Liver (tissue), 9 donors: ENCODE data around the gene ZC3H18. TPM values are rescaled to one million over a fixed set of nuclear protein-coding genes. Genes with fewer than 3 reads are reported as not detected.

Experiments
- DNase-seq: peaks from one replicate; pipeline ENCODE4 v3.0.0-alpha.2; 2017; ENCODE audit warnings: low spot score
- H3K27ac ChIP-seq, 2 donors: one replicate each; pipeline ENCODE4 v1.7.0; 2013; ENCODE audit warnings: inconsistent platforms in 2 of 2, low read length in 2 of 2, control low read depth in 1 of 2, low read depth in 1 of 2, mild to moderate bottlenecking in 1 of 2
- H3K27me3 ChIP-seq, 4 donors: one replicate each; pipeline versions ENCODE4 v1.6.1 to v1.7.0; 2013; ENCODE audit warnings: low read length in 3 of 4, inconsistent platforms in 1 of 4, mild to moderate bottlenecking in 1 of 4, moderate library complexity in 1 of 4; ENCODE audit not compliant: control insufficient read depth in 4 of 4, insufficient read depth in 4 of 4
- H3K36me3 ChIP-seq, 4 donors: one replicate each; pipeline versions ENCODE4 v1.6.1 to v1.7.0; 2013; ENCODE audit warnings: low read length in 3 of 4, mild to moderate bottlenecking in 3 of 4, low read depth in 1 of 4, moderate library complexity in 1 of 4; ENCODE audit not compliant: control insufficient read depth in 4 of 4, insufficient read depth in 3 of 4
- H3K4me1 ChIP-seq, 4 donors: one replicate each; pipeline versions ENCODE4 v1.6.1 to v1.7.0; 2013; ENCODE audit warnings: low read length in 3 of 4, mild to moderate bottlenecking in 3 of 4, moderate library complexity in 1 of 4; ENCODE audit not compliant: control insufficient read depth in 4 of 4, insufficient read depth in 4 of 4
- H3K4me3 ChIP-seq, 3 donors: one replicate each; pipeline versions ENCODE4 v1.6.1 to v1.7.0; 2013; ENCODE audit warnings: low read length in 3 of 3, control low read depth in 1 of 3, low read depth in 1 of 3, mild to moderate bottlenecking in 1 of 3
- H3K9ac ChIP-seq, 2 donors: one replicate each; pipeline ENCODE4 v1.7.0; 2013; ENCODE audit warnings: low read length in 2 of 2, mild to moderate bottlenecking in 2 of 2, moderate library complexity in 2 of 2, control low read depth in 1 of 2, low read depth in 1 of 2
- H3K9me3 ChIP-seq, 4 donors: one replicate each; pipeline versions ENCODE4 v1.6.1 to v1.7.0; 2013; ENCODE audit warnings: low read length in 3 of 4; ENCODE audit not compliant: control insufficient read depth in 4 of 4
- FOXA1 ChIP-seq: IDR thresholded peaks from 2 replicates; pipeline ENCODE4 v1.6.1; 2016; ENCODE audit warnings: antibody characterized with exemption
- FOXA2 ChIP-seq: IDR thresholded peaks from 2 replicates; pipeline ENCODE4 v1.6.1; 2016; ENCODE audit warnings: antibody characterized with exemption
- GABPA ChIP-seq, 2 donors: IDR thresholded peaks in 1 of 2; conservative IDR thresholded peaks in 1 of 2; 2 replicates each; pipeline ENCODE4 v1.6.1; 2016; ENCODE audit warnings: antibody characterized with exemption in 2 of 2, mild to moderate bottlenecking in 1 of 2, moderate library complexity in 1 of 2
- HNF4A ChIP-seq, 2 donors: conservative IDR thresholded peaks; 2 replicates each; pipeline ENCODE4 v1.6.1; 2016; ENCODE audit warnings: antibody characterized with exemption in 2 of 2, mild to moderate bottlenecking in 2 of 2
- HNF4G ChIP-seq: IDR thresholded peaks from 2 replicates; pipeline ENCODE4 v1.6.1; 2016; ENCODE audit warnings: antibody characterized with exemption
- JUND ChIP-seq, 2 donors: IDR thresholded peaks; 2 replicates each; pipeline ENCODE4 v1.6.1; 2016; ENCODE audit warnings: antibody characterized with exemption in 2 of 2
- NR2F2 ChIP-seq: IDR thresholded peaks from 2 replicates; pipeline ENCODE4 v1.6.1; 2016; ENCODE audit warnings: antibody characterized with exemption
- YY1 ChIP-seq: IDR thresholded peaks from 2 replicates; pipeline ENCODE4 v1.6.1; 2016; ENCODE audit warnings: antibody characterized with exemption, mild to moderate bottlenecking
- whole genome bisulfite sequencing: extraction: QIAGEN DNeasy Blood & Tissue Kit; methylation state at CpG from one replicate; pipeline ENCODE4 v1.1.7; 2013; 5-methylcytosine and 5-hydroxymethylcytosine counted together
- polyA plus RNA-seq, 2 donors: library from polyadenylated mRNA; stranded (reverse) in 1 of 2; unstranded in 1 of 2; fragments of 200-250 nt in 1 of 2; fragments of >200 nt in 1 of 2; fragmentation: Nextera tagmentation in 1 of 2; extraction: Ambion mirVana in 1 of 2; gene quantifications; one replicate each; pipeline versions ENCODE4 v1.2.1 to v1.2.3, GENCODE V29; 2013 to 2015
- total RNA-seq, 2 donors: library from RNA; depleted of rRNA; stranded (reverse); fragments of >200 nt; gene quantifications; one replicate each; pipeline ENCODE4 v1.2.3, GENCODE V29; 2014
- TF ChIP-seq, protein P1 (sequence below): IDR thresholded peaks from 2 replicates; pipeline ENCODE4 v1.6.1; 2016; ENCODE audit warnings: antibody characterized with exemption
- TF ChIP-seq, protein P2 (sequence below): fragments of 150-350 bp; IDR thresholded peaks from 2 replicates; pipeline ENCODE4 v1.5.1; 2017; ENCODE audit warnings: improper control_type of control experiment, low read depth, low read length; ENCODE audit not compliant: missing input control
- TF ChIP-seq, protein P3 (sequence below): IDR thresholded peaks from 2 replicates; pipeline ENCODE4 v1.6.1; 2016; ENCODE audit warnings: antibody characterized with exemption
- TF ChIP-seq, protein P4 (sequence below): IDR thresholded peaks from 2 replicates; pipeline ENCODE4 v1.6.1; 2016; ENCODE audit warnings: antibody characterized with exemption, mild to moderate bottlenecking
- donor health status: healthy.
- donor health status: healthy.
- donor health status: healthy.
- donor health status: healthy.
- donor health status: healthy.

ZC3H18 gene
- total and polyA plus RNA-seq, 4 donors, result 10.2 to 10.9 (median 10.5) TPM

DNA sequence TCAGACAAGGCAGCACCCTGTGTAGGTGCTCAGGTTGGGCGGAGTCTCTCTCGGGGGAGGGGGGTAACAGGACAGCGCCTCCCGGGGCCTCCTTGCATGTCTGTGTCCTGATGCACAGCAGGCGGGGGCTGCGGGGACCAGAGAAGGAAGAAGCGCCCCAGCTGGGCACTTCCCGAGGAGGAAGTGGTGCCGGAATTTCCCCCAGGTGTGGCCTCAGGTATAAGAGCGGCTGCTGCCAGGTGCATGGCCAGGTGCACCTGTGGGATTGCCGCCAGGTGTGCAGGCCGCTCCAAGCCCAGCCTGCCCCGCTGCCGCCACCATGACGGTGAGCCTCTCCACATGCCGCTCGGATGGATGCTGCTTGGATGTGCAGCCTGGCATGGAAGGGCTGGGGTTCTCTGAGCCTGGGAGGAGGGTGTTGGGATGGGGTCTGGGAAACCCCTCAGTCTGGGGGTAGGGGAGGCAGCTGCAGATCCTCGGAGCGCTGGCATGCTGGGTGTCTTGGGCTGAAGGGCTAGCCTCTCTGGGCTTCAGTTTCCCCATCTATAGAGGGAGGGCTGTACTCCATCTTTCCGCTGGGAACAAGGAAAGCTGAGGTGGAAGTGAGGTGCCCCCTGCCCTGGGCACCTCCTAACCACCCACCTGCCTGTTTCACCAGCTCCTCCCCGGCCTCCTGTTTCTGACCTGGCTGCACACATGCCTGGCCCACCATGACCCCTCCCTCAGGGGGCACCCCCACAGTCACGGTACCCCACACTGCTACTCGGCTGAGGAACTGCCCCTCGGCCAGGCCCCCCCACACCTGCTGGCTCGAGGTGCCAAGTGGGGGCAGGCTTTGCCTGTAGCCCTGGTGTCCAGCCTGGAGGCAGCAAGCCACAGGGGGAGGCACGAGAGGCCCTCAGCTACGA, 68.4 kb downstream of the ZC3H18 start, which contains the start of gene IL17C:
Gene IL17C, plus strand, starts transcription at position 250 of the 908 bp plus-strand sequence. Its CDS starts 70 bp downstream, at position 320.
- TF ChIP-seq, protein P1, sequence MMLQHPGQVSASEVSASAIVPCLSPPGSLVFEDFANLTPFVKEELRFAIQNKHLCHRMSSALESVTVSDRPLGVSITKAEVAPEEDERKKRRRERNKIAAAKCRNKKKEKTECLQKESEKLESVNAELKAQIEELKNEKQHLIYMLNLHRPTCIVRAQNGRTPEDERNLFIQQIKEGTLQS, result no peak
- no peak for TF ChIP-seq FOXA1
- TF ChIP-seq, protein P2, sequence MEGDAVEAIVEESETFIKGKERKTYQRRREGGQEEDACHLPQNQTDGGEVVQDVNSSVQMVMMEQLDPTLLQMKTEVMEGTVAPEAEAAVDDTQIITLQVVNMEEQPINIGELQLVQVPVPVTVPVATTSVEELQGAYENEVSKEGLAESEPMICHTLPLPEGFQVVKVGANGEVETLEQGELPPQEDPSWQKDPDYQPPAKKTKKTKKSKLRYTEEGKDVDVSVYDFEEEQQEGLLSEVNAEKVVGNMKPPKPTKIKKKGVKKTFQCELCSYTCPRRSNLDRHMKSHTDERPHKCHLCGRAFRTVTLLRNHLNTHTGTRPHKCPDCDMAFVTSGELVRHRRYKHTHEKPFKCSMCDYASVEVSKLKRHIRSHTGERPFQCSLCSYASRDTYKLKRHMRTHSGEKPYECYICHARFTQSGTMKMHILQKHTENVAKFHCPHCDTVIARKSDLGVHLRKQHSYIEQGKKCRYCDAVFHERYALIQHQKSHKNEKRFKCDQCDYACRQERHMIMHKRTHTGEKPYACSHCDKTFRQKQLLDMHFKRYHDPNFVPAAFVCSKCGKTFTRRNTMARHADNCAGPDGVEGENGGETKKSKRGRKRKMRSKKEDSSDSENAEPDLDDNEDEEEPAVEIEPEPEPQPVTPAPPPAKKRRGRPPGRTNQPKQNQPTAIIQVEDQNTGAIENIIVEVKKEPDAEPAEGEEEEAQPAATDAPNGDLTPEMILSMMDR, result no peak
- no peak for TF ChIP-seq YY1
- TF ChIP-seq FOXA2, result no peak
- no peak for TF ChIP-seq HNF4A (conservative IDR thresholded peaks at IDR 0.05)
- TF ChIP-seq, protein P3, sequence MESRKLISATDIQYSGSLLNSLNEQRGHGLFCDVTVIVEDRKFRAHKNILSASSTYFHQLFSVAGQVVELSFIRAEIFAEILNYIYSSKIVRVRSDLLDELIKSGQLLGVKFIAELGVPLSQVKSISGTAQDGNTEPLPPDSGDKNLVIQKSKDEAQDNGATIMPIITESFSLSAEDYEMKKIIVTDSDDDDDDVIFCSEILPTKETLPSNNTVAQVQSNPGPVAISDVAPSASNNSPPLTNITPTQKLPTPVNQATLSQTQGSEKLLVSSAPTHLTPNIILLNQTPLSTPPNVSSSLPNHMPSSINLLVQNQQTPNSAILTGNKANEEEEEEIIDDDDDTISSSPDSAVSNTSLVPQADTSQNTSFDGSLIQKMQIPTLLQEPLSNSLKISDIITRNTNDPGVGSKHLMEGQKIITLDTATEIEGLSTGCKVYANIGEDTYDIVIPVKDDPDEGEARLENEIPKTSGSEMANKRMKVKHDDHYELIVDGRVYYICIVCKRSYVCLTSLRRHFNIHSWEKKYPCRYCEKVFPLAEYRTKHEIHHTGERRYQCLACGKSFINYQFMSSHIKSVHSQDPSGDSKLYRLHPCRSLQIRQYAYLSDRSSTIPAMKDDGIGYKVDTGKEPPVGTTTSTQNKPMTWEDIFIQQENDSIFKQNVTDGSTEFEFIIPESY, result no peak
- no peak for TF ChIP-seq HNF4G
- no peak for TF ChIP-seq NR2F2
- TF ChIP-seq GABPA (IDR thresholded peaks at IDR 0.05 in 1 of 2, conservative IDR thresholded peaks at IDR 0.05 in 1 of 2), result no peak
- no peak for TF ChIP-seq JUND (IDR thresholded peaks at IDR 0.05)
- TF ChIP-seq, protein P4, sequence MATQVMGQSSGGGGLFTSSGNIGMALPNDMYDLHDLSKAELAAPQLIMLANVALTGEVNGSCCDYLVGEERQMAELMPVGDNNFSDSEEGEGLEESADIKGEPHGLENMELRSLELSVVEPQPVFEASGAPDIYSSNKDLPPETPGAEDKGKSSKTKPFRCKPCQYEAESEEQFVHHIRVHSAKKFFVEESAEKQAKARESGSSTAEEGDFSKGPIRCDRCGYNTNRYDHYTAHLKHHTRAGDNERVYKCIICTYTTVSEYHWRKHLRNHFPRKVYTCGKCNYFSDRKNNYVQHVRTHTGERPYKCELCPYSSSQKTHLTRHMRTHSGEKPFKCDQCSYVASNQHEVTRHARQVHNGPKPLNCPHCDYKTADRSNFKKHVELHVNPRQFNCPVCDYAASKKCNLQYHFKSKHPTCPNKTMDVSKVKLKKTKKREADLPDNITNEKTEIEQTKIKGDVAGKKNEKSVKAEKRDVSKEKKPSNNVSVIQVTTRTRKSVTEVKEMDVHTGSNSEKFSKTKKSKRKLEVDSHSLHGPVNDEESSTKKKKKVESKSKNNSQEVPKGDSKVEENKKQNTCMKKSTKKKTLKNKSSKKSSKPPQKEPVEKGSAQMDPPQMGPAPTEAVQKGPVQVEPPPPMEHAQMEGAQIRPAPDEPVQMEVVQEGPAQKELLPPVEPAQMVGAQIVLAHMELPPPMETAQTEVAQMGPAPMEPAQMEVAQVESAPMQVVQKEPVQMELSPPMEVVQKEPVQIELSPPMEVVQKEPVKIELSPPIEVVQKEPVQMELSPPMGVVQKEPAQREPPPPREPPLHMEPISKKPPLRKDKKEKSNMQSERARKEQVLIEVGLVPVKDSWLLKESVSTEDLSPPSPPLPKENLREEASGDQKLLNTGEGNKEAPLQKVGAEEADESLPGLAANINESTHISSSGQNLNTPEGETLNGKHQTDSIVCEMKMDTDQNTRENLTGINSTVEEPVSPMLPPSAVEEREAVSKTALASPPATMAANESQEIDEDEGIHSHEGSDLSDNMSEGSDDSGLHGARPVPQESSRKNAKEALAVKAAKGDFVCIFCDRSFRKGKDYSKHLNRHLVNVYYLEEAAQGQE, result no peak
- 51% methylated on average over 27 of the region's 27 CpGs for WGBS
- H3K27me3 ChIP-seq, result peaks cover 0 to 3% (median under 1%) of the 10 kb centered on the region in 4 donors
- H3K9ac ChIP-seq, result no peak within 1 kb of the TSS
- DNase-seq, result no peak
- H3K27ac ChIP-seq, result no peak within 1 kb of the TSS
- H3K4me1 ChIP-seq, result peaks cover 0 to 4% (median 0%) of the 10 kb centered on the region in 4 donors
- no peaks in the 10 kb centered on the region for H3K9me3 ChIP-seq
- H3K4me3 ChIP-seq, result no peak within 1 kb of the TSS
- no peaks in the 10 kb centered on the region for H3K36me3 ChIP-seq
